ENCODE results near the gene PPP1R12B.
"Not testable (repeated sequence)": the region's sequence is repeated elsewhere in the genome, so short reads cannot be mapped to it uniquely, and the experiment has no call there.

The PPP1R12B gene

GRCh38 chr1:202540014-202540413 is 191.5 kb downstream of the PPP1R12B start:
- DNase-seq, result no peak

DNA sequence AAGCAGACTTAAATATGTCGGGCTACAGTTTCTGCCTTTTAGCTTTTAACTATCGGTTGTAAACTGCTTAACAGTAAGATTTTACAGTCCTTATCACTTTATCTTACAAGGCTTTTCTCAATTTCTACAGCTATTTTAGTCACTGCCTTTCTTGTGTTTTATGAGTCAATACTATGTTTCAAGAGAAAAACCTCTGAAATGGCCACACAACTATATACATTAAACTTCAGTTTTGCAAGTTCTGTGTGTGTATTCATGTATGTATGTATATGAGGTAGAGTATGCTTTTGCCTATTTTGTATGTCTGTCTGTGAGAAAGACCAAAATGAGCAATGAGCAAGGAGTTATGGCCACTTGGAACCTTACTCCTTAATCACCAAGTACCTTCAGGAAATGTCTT is 191.9 kb downstream of the PPP1R12B start:
- DNase-seq, result no peak

- not testable (repeated sequence) for DNase-seq
These were observed 192.4 kb downstream of the PPP1R12B start for GRCh38 chr1:202540858-202541257.

GRCh38 chr1:202542415-202542814 is 193.9 kb downstream of the PPP1R12B start:
- not testable (repeated sequence) for DNase-seq

- DNase-seq, result not testable (repeated sequence)
These were observed 195.0 kb downstream of the PPP1R12B start for GRCh38 chr1:202543537-202543936.

GRCh38 chr1:202544766-202545449 is 196.4 kb downstream of the PPP1R12B start:
- DNase-seq, result not testable (repeated sequence)

DNA sequence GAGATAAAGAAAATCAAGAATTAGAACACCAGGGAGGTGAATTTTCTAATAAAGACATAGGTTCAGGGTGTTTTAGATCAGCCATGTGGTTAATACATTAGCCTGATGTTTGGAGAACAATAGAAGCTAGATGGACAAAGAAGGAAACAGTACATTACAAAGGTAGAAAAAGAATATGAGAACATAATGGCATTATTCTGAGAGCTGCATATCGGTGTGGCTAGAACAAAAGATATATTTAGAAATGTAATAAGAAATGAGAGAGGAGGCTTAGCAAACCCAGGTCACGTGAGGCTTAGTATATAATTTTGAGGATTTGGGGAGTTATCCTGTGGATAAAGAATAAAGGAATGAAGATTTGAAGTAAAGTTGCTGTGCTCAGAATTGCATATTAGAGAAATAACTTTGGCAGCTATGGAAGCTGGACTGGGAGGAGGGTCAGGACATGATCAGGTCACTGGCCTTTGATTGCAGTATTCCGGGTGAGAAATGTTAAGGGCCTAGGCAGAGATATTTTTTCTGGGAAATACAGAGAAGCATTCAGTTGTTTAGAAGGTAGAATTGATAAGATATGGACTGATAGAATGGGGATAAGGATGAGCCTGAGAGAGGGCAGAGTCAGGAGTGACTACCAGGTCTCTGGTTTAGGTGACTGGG is 197.3 kb downstream of the PPP1R12B start:
- not testable (repeated sequence) for DNase-seq

- not testable (repeated sequence) for DNase-seq
These were observed 197.9 kb downstream of the PPP1R12B start for GRCh38 chr1:202546377-202546776.

GRCh38 chr1:202546796-202547195 is 198.3 kb downstream of the PPP1R12B start:
- not testable (repeated sequence) for DNase-seq

DNA sequence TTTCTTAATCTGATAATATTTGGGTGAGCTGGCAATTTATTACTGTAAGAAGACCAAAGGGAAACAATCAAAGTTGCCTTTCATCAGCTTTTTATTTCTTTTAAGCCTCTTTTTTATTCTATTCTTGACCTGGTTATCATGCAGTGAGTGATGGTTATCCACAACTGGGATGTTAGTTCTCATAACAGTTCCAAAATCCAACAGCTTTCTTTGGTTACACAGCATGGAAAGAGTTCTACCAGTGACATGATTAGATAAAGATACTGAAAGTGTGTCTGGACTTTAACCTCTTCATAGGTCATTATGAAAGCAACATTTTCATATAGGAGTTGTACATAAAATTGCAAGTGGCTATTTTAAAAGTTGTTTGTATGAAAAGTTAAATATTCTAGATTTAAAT is 198.7 kb downstream of the PPP1R12B start:
- no peak for DNase-seq

GRCh38 chr1:202550088-202550487 is 201.6 kb downstream of the PPP1R12B start:
- not testable (repeated sequence) for DNase-seq

GRCh38 chr1:202551683-202552082 is 203.2 kb downstream of the PPP1R12B start:
- DNase-seq, result no peak

GRCh38 chr1:202552615-202553014 is 204.1 kb downstream of the PPP1R12B start:
- DNase-seq, result not testable (repeated sequence)

GRCh38 chr1:202553078-202553477 is 204.6 kb downstream of the PPP1R12B start:
- not testable (repeated sequence) for DNase-seq

DNA sequence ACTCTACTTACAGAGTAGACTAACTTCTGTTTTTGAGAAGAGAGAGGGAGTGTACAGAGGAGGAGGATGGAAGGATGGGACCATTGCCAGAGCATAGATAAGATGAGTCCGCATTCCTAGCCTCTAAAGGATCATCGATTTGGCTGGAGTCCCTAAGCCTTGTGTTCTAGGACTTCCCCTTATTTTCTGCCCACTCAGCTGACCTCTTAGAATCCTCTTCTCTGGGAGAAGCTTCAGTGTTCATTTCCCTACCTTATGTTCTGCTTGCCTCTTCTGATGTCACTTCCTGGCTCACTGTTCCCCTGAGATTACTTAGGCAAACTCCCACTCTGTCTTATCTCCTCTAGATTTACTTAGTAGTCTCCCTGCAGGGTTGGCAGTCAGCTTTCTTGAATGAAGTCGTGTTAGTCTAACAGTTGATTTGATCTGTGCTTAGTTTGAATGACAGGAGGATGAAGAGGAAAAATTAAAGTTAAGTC is 205.1 kb downstream of the PPP1R12B start:
- DNase-seq, result no peak

- not testable (repeated sequence) for DNase-seq
These were observed 206.1 kb downstream of the PPP1R12B start for GRCh38 chr1:202554619-202555018.

GRCh38 chr1:202556037-202556436 is 207.5 kb downstream of the PPP1R12B start:
- DNase-seq, result not testable (repeated sequence)

DNA sequence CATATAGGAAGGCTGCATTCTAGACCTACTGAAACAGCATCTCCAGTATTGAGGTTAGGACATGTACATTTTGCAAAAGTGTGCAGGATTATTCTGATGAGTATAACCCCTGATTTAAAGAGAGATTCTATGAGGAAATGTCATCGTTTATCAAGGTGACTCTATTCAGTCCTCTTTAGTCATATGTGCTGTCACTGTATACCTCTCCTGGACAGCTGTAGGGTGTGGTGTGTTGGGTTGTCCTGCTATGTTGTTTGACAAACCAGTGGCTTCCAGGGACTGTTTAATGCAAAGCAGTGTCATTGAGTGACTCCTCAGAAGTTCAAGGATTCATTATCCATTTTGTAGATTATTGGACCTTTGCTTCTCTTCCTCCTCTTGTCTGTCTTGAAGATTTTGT is 209.2 kb downstream of the PPP1R12B start:
- not testable (repeated sequence) for DNase-seq

DNA sequence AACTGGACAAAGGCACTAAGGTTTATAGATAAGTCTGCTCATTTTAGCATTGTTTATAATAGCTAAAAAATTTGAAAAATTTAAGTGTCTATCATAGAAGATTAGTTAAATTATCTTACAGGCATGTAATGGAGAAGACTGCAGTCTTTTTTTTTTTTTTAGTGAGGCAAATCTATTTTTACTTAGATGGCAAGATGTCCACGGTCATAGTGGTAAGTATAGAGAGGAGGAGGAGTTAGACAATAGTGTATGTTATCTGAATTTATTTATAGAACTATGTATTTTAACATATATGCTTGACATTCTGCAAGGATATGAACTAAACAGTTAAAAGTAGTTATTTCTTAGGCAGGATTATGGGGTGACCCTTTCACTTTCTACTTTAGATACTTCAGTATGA is 212.7 kb downstream of the PPP1R12B start:
- DNase-seq, result no peak

GRCh38 chr1:202561726-202562443 is 213.4 kb downstream of the PPP1R12B start:
- no peak for DNase-seq

DNA sequence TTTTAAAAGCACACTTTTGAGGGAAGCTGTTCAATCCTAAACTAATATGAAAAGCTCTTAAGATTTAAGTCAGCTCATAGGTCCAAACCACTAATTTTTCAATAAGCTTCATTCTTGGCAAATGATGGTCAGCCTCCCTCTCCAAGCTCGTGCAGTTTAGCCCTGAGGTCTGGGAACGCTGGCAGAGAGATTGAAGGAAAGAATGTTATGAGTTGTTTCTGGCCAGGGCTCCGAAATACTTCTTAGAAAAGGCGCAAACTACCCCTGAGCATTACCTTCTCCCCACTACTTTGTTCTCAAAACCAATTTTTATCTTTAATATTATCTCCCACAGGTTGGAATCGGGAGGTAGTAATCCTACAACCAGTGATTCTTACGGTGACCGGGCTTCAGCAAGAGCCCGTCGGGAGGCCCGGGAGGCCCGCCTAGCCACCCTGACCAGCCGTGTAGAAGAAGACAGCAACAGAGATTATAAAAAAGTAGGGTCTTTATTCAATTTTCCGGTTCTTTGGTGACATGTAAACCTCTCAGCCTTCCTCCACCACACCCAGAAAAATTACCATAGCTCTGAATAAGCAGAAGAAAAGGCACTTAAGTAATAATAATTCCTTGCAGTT is 214.1 kb downstream of the PPP1R12B start:
- no peak for DNase-seq

GRCh38 chr1:202563818-202564217 is 215.3 kb downstream of the PPP1R12B start:
- no peak for DNase-seq

GRCh38 chr1:202564958-202565495 is 216.5 kb downstream of the PPP1R12B start:
- no peak for DNase-seq
